ENCODE data around the gene ARRDC1. TPM values are rescaled to one million over a fixed set of nuclear protein-coding genes. Genes with fewer than 3 reads are reported as not detected.
"Not testable (repeated sequence)": the region's sequence is repeated elsewhere in the genome, so short reads cannot be mapped to it uniquely, and the experiment has no call there.

Gene ARRDC1
- 10 to 100 TPM; 25.0 to 28.0 (median 26.4) TPM for polyA plus RNA-seq (ENCODE audit: insufficient read length in 3 of 3)

- DNase-seq (ENCODE audit: low read depth in 3 of 3, low spot score in 2 of 3), result peak in 2 of 3 donors; percentile 78 to 79
These were observed at the start of gene ARRDC1 for GRCh38 chr9:137605121-137606004. Gene ARRDC1, plus strand, starts transcription at chr9:137605686. Its CDS starts 32 bp downstream, at chr9:137605718.

- DNase-seq (ENCODE audit: low read depth in 3 of 3, low spot score in 2 of 3), result no peak
These were observed 49.2 kb upstream of the ARRDC1 start for GRCh38 chr9:137556069-137556838.

- DNase-seq (ENCODE audit: low read depth in 3 of 3, low spot score in 2 of 3), result no peak
These were observed 47.4 kb upstream of the ARRDC1 start for GRCh38 chr9:137558127-137558526.

GRCh38 chr9:137564134-137564533 is 41.4 kb upstream of the ARRDC1 start:
- DNase-seq (ENCODE audit: low read depth in 3 of 3, low spot score in 2 of 3), result no peak

GRCh38 chr9:137564817-137565411 is 40.6 kb upstream of the ARRDC1 start:
- DNase-seq (ENCODE audit: low read depth in 3 of 3, low spot score in 2 of 3), result no peak

- not testable (repeated sequence) for DNase-seq (ENCODE audit: low read depth in 3 of 3, low spot score in 2 of 3)
These were observed 37.0 kb upstream of the ARRDC1 start for GRCh38 chr9:137568445-137568844.

- no peak for DNase-seq (ENCODE audit: low read depth in 3 of 3, low spot score in 2 of 3)
These were observed 35.8 kb upstream of the ARRDC1 start for GRCh38 chr9:137569609-137570203.

GRCh38 chr9:137570566-137570965 is 34.9 kb upstream of the ARRDC1 start:
- no peak for DNase-seq (ENCODE audit: low read depth in 3 of 3, low spot score in 2 of 3)

- no peak for DNase-seq (ENCODE audit: low read depth in 3 of 3, low spot score in 2 of 3)
These were observed 31.3 kb upstream of the ARRDC1 start for GRCh38 chr9:137574192-137574591.

- DNase-seq (ENCODE audit: low read depth in 3 of 3, low spot score in 2 of 3), result no peak
These were observed 30.1 kb upstream of the ARRDC1 start for GRCh38 chr9:137575364-137575715.

- no peak for DNase-seq (ENCODE audit: low read depth in 3 of 3, low spot score in 2 of 3)
These were observed 29.6 kb upstream of the ARRDC1 start for GRCh38 chr9:137575716-137576411.

- peak; percentile 80 to 88 (median 81) for DNase-seq (ENCODE audit: low read depth in 3 of 3, low spot score in 2 of 3)
These were observed 26.8 kb upstream of the ARRDC1 start, which contains the start of gene DPH7 for GRCh38 chr9:137578518-137579258. Gene DPH7, minus strand, starts transcription at chr9:137578925. Its CDS starts 148 bp downstream, at chr9:137578777.

- DNase-seq (ENCODE audit: low read depth in 3 of 3, low spot score in 2 of 3), result no peak
These were observed 26.3 kb upstream of the ARRDC1 start for GRCh38 chr9:137579259-137579604.

GRCh38 chr9:137580209-137580953 is 25.1 kb upstream of the ARRDC1 start:
- no peak for DNase-seq (ENCODE audit: low read depth in 3 of 3, low spot score in 2 of 3)

GRCh38 chr9:137580954-137581322 is 24.5 kb upstream of the ARRDC1 start:
- no peak for DNase-seq (ENCODE audit: low read depth in 3 of 3, low spot score in 2 of 3)

GRCh38 chr9:137581361-137582285 is 23.9 kb upstream of the ARRDC1 start:
- no peak for DNase-seq (ENCODE audit: low read depth in 3 of 3, low spot score in 2 of 3)

GRCh38 chr9:137582286-137582860 is 23.1 kb upstream of the ARRDC1 start:
- no peak for DNase-seq (ENCODE audit: low read depth in 3 of 3, low spot score in 2 of 3)
